CD4-positive, alpha-beta memory T cell (primary cell): ENCODE measurements around the gene SOCS6. TPM values are rescaled to one million over a fixed set of nuclear protein-coding genes. Genes with fewer than 3 reads are reported as not detected.

Source experiments
- CTCF ChIA-PET: fragments of 350-600 bp; sonication (Branson Sonifier 250); formaldehyde crosslinking; loops from one replicate; lab custom pipeline; 2021; ENCODE audit warnings: inconsistent platforms; ENCODE audit not compliant: partially characterized antibody; lab: Charles Lee
- POLR2A ChIA-PET: fragments of 350-600 bp; sonication (Branson Sonifier 250); formaldehyde crosslinking; loops from one replicate; lab custom pipeline; 2021; ENCODE audit not compliant: partially characterized antibody; lab: Charles Lee
- DNase-seq, 5 donors: peaks; one replicate each; pipeline versions ENCODE4 v3.0.0 to v3.0.0-alpha.2; 2020 to 2022; ENCODE audit warnings: mixed read lengths in 1 of 5
- H3K27ac ChIP-seq: one replicate; pipeline ENCODE4 v1.7.0; 2013; ENCODE audit warnings: low read depth, low read length
- H3K27me3 ChIP-seq: 2 replicates; pipeline ENCODE4 v1.7.0; 2013; ENCODE audit warnings: mild to moderate bottlenecking, low read length, moderate library complexity; ENCODE audit not compliant: insufficient read depth
- H3K36me3 ChIP-seq: 2 replicates; pipeline ENCODE4 v1.7.0; 2013; ENCODE audit warnings: mild to moderate bottlenecking, low read length, moderate library complexity; ENCODE audit not compliant: insufficient read depth
- H3K4me1 ChIP-seq: 2 replicates; pipeline ENCODE4 v1.7.0; 2013; ENCODE audit warnings: mild to moderate bottlenecking, low read length, moderate library complexity; ENCODE audit not compliant: insufficient read depth
- H3K4me3 ChIP-seq, 2 donors: one replicate each; pipeline ENCODE4 v1.7.0; 2013; ENCODE audit warnings: low read length in 2 of 2, mild to moderate bottlenecking in 1 of 2
- H3K9me3 ChIP-seq, 2 donors: one replicate each; pipeline ENCODE4 v1.7.0; 2013; ENCODE audit warnings: low read length in 2 of 2, control low read depth in 1 of 2; ENCODE audit not compliant: control insufficient read depth in 1 of 2
- H3K27ac Mint-ChIP-seq, 7 donors: one replicate each; pipeline ENCODE4 v1.8.0; 2020 to 2021; ENCODE audit warnings: mixed read lengths in 7 of 7, mild to moderate bottlenecking in 6 of 7, inconsistent platforms in 3 of 7, moderate library complexity in 3 of 7
- H3K27me3 Mint-ChIP-seq, 2 donors: one replicate each; pipeline ENCODE4 v1.8.0; 2020 to 2021; ENCODE audit warnings: mixed read lengths in 2 of 2
- H3K36me3 Mint-ChIP-seq, 2 donors: one replicate each; pipeline ENCODE4 v1.8.0; 2020 to 2021; ENCODE audit warnings: mixed read lengths in 2 of 2, inconsistent platforms in 1 of 2, mild to moderate bottlenecking in 1 of 2
- H3K4me1 Mint-ChIP-seq, 4 donors: one replicate each; pipeline ENCODE4 v1.8.0; 2020 to 2021; ENCODE audit warnings: mixed read lengths in 4 of 4, mild to moderate bottlenecking in 1 of 4
- H3K4me3 Mint-ChIP-seq, 8 donors: one replicate each; pipeline ENCODE4 v1.8.0; 2020 to 2021; ENCODE audit warnings: mixed read lengths in 8 of 8, mild to moderate bottlenecking in 7 of 8, moderate library complexity in 6 of 8, inconsistent platforms in 3 of 8
- H3K9me3 Mint-ChIP-seq, 8 donors: one replicate each; pipeline ENCODE4 v1.8.0; 2020 to 2021; ENCODE audit warnings: mixed read lengths in 8 of 8, mild to moderate bottlenecking in 5 of 8, inconsistent platforms in 3 of 8, moderate library complexity in 1 of 8
- intact Hi-C: fragments of 100-400 bp; cut with micrococcal nuclease; formaldehyde crosslinking; loops from one replicate; pipeline ENCODE4 v1.15.1; 2023
- polyA plus RNA-seq, 2 donors: library from polyadenylated mRNA; unstranded; fragments of 300-500 nt; fragmentation: Illumina TruSeq; gene quantifications; one replicate each; pipeline ENCODE4 v1.2.3, GENCODE V29; 2021
- total RNA-seq, 2 experiments: library from RNA; stranded (reverse); gene quantifications; one replicate each; pipeline ENCODE4 v1.2.3, GENCODE V29; 2021

Gene SOCS6
- total and polyA plus RNA-seq, 4 experiments from 2014 or later, result 0.31 to 2.6 (median 1.7) TPM

GRCh38 chr18:70377317-70377799, 88.5 kb downstream of the SOCS6 start:
- H3K27ac Mint-ChIP-seq, result no peak overlapping the region
- POLR2A ChIA-PET, result no interaction called here
- no peak overlapping the region for H3K27ac ChIP-seq
- H3K27me3 Mint-ChIP-seq, result no peaks in the 10 kb centered on the region
- H3K4me3 Mint-ChIP-seq, result no peak overlapping the region
- no peak for DNase-seq
- H3K36me3 Mint-ChIP-seq, result no peaks in the 10 kb centered on the region
- no peaks in the 10 kb centered on the region for H3K4me1 ChIP-seq
- no peaks in the 10 kb centered on the region for H3K9me3 ChIP-seq
- H3K9me3 Mint-ChIP-seq, result peaks cover 0 to 2% (median 0%) of the 10 kb centered on the region in 8 donors
- no peak overlapping the region for H3K4me3 ChIP-seq
- CTCF ChIA-PET, result no interaction called here
- no peaks in the 10 kb centered on the region for H3K27me3 ChIP-seq
- intact Hi-C loops, result no loop called here
- no peaks in the 10 kb centered on the region for H3K36me3 ChIP-seq
- H3K4me1 Mint-ChIP-seq, result no peaks in the 10 kb centered on the region

DNA sequence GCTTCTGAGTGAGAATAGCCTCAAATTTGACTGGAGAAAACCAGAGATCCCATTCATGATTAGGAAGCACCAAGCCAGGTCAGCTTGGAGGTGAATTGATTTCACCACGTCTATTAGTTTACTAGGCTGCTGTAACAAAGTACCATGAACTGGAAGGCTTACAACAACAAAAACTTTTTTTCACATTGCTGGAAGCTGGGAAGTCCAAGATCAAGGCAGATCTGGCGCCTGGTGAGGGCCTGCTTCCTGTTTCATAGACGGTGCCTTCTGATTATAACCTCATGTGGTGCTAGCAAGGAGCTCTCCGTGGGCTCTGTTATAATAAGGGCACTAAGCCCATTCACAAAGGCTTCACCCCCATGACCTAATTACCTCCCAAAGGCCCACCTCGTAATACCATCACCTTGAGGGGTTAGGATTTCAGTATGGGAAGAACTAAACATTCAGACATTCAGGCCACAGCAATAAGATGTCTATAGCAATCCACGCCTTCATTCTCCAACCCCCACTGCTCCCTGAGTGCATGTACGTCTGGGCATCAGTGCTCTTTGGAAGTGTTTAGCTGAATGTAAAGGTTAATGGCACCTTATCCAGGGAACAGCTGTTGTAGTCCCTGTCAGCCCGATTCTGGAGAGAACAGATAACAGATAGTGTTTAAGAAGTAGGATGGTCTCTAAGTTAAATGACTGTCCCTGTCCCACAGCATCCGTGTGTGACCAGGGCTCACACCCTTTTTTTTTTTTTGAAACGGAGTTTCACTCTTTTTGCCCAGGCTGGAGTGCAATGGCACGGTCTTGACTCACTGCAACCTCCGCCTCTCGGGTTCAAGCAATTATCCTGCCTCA, 89.2 kb downstream of the SOCS6 start:
- Histone ChIP-seq H3K4me1 (no peaks in the 10 kb centered on the region), H3K27ac (no peak overlapping the region), H3K9me3 (no peaks in the 10 kb centered on the region), H3K4me3 (no peak overlapping the region), H3K27me3 (no peaks in the 10 kb centered on the region), H3K36me3 (no peaks in the 10 kb centered on the region)
- intact Hi-C loops, result no loop called here
- ChIA-PET POLR2A (no interaction called here), CTCF (no interaction called here)
- H3K27me3 Mint-ChIP-seq, result no peaks in the 10 kb centered on the region
- no peak overlapping the region for H3K4me3 Mint-ChIP-seq
- H3K9me3 Mint-ChIP-seq, result peaks cover 0 to 2% (median 0%) of the 10 kb centered on the region in 8 donors
- H3K4me1 Mint-ChIP-seq, result no peaks in the 10 kb centered on the region
- no peaks in the 10 kb centered on the region for H3K36me3 Mint-ChIP-seq
- no peak overlapping the region for H3K27ac Mint-ChIP-seq
- no peak for DNase-seq

Other genes starting within 250 kb of the SOCS6 start
- 10 to 100 TPM; 25.3 to 27.1 TPM for gene RTTN, start 83.4 kb upstream of the SOCS6 start, total RNA-seq
- 1 to 10 TPM; 2.6 to 3.8 TPM for gene RTTN, start 83.4 kb upstream of the SOCS6 start, polyA plus RNA-seq